Activated naive CD4-positive, alpha-beta T cell treated with anti-CD3 and anti-CD28 coated beads, Interleukin-2, amount 10 ng/mL, durations not matched to agents 7 days and 5 days (primary cell): Measurements from ENCODE around the gene SCGB1C2.

Experiments
- CTCF ChIA-PET: fragments of 350-600 bp; sonication (Branson Sonifier 250); formaldehyde crosslinking; loops from one replicate; lab custom pipeline; 2021; ENCODE audit warnings: antibody characterized with exemption; lab: Charles Lee
- DNase-seq: peaks from one replicate; pipeline ENCODE4 v3.0.0-alpha.2; 2020
- H3K27ac Mint-ChIP-seq: one replicate; pipeline ENCODE4 v1.8.0; 2021; ENCODE audit warnings: mild to moderate bottlenecking, moderate library complexity, mixed read lengths
- H3K27me3 Mint-ChIP-seq: one replicate; pipeline ENCODE4 v1.8.0; 2021; ENCODE audit warnings: mild to moderate bottlenecking, mixed read lengths
- H3K36me3 Mint-ChIP-seq: one replicate; pipeline ENCODE4 v1.8.0; 2021; ENCODE audit warnings: mixed read lengths
- H3K4me1 Mint-ChIP-seq: one replicate; pipeline ENCODE4 v1.8.0; 2021; ENCODE audit warnings: mixed read lengths
- H3K4me3 Mint-ChIP-seq: one replicate; pipeline ENCODE4 v1.8.0; 2021; ENCODE audit warnings: mild to moderate bottlenecking, moderate library complexity, mixed read lengths
- H3K9me3 Mint-ChIP-seq: one replicate; pipeline ENCODE4 v1.8.0; 2021; ENCODE audit warnings: mixed read lengths

SCGB1C2 gene

GRCh38 chr17:187130-187529 is 49.8 kb downstream of the SCGB1C2 start:
- Mint-ChIP-seq H3K4me1 (peaks cover 6% of the 10 kb centered on the region), H3K9me3 (no peaks in the 10 kb centered on the region), H3K4me3 (no peak overlapping the region), H3K27me3 (peaks cover 47% of the 10 kb centered on the region), H3K27ac (no peak overlapping the region), H3K36me3 (no peaks in the 10 kb centered on the region)
- DNase-seq: no peak
- CTCF ChIA-PET: no interaction called here
